Loucy (cell line): ENCODE results near the gene DNAH14.

Experiments
- H2AFZ ChIP-seq: fragments of 200-600 bp; sonication (generic); 2 replicates; pipeline ENCODE4 v1.6.0; 2016; ENCODE audit warnings: antibody characterized with exemption, mild to moderate bottlenecking, low read length, moderate library complexity
- H3F3A ChIP-seq: fragments of 200-600 bp; 2 replicates; pipeline ENCODE4 v1.6.0; 2016; ENCODE audit warnings: antibody characterized with exemption, low read depth, mild to moderate bottlenecking
- H3K27me3 ChIP-seq: fragments of 200-600 bp; sonication (generic); 2 replicates; pipeline ENCODE4 v1.6.1; 2014; ENCODE audit warnings: low read length, mild to moderate bottlenecking; ENCODE audit not compliant: insufficient read depth, poor library complexity, severe bottlenecking
- H3K36me3 ChIP-seq: fragments of 200-600 bp; sonication (generic); 2 replicates; pipeline ENCODE4 v1.6.1; 2016; ENCODE audit warnings: low read length; ENCODE audit not compliant: insufficient read depth
- H3K4me1 ChIP-seq: fragments of 200-600 bp; sonication (generic); 2 replicates; pipeline ENCODE4 v1.5.1; 2014; ENCODE audit warnings: low read length, mild to moderate bottlenecking; ENCODE audit not compliant: insufficient read depth, poor library complexity, severe bottlenecking
- H3K4me2 ChIP-seq: fragments of 200-600 bp; sonication (generic); 2 replicates; pipeline ENCODE4 v1.6.0; 2014; ENCODE audit warnings: antibody characterized with exemption, low read length, low read depth, mild to moderate bottlenecking; ENCODE audit not compliant: poor library complexity, severe bottlenecking
- H3K4me3 ChIP-seq: fragments of 200-600 bp; sonication (generic); 2 replicates; pipeline ENCODE4 v1.5.1; 2014; ENCODE audit warnings: low read length, mild to moderate bottlenecking, mixed read lengths; ENCODE audit not compliant: poor library complexity, severe bottlenecking
- H3K79me2 ChIP-seq: fragments of 200-600 bp; sonication (generic); 2 replicates; pipeline ENCODE4 v1.6.1; 2014; ENCODE audit warnings: low read length; ENCODE audit not compliant: insufficient read depth
- H3K9ac ChIP-seq: fragments of 200-600 bp; sonication (generic); 2 replicates; pipeline ENCODE4 v1.6.0; 2014; ENCODE audit warnings: mild to moderate bottlenecking, low read depth, low read length, moderate library complexity; ENCODE audit not compliant: poor library complexity, severe bottlenecking
- H3K9me2 ChIP-seq: fragments of 200-600 bp; sonication (generic); replicated peaks from 2 replicates; pipeline ENCODE4 v1.6.1; 2016; ENCODE audit warnings: low read depth, low read length, mixed read lengths
- H3K9me3 ChIP-seq: fragments of 200-600 bp; sonication (generic); 2 replicates; pipeline ENCODE4 v1.6.1; 2014; ENCODE audit warnings: mild to moderate bottlenecking, antibody characterized with exemption, low read length, low read depth; ENCODE audit not compliant: insufficient read depth
- H4K20me1 ChIP-seq: fragments of 200-600 bp; sonication (generic); 2 replicates; pipeline ENCODE4 v1.6.0; 2014; ENCODE audit warnings: antibody characterized with exemption, low read length, mild to moderate bottlenecking; ENCODE audit not compliant: insufficient read depth, poor library complexity, severe bottlenecking
- CTCF ChIP-seq: fragments of 200-600 bp; sonication (generic); conservative IDR thresholded peaks from 2 replicates; pipeline ENCODE4 v1.5.1; 2014; ENCODE audit warnings: mild to moderate bottlenecking, antibody characterized with exemption, low read length
- EZH2phosphoT487 ChIP-seq: fragments of 200-600 bp; IDR thresholded peaks from 2 replicates; pipeline ENCODE4 v1.6.1; 2018; ENCODE audit warnings: antibody characterized with exemption, mild to moderate bottlenecking, moderate library complexity, borderline replicate concordance

Gene DNAH14

GRCh38 chr1:225388372-225388771, 458.9 kb downstream of the DNAH14 start:
- no peak for TF ChIP-seq EZH2phosphoT487
- no peak for TF ChIP-seq CTCF
- Histone ChIP-seq H3K4me2 (no peak overlapping the region), H3K36me3 (no peaks in the 10 kb centered on the region), H2AFZ (no peak overlapping the region), H3K79me2 (no peaks in the 10 kb centered on the region), H4K20me1 (no peaks in the 10 kb centered on the region), H3K9me2 (no peaks in the 10 kb centered on the region), H3K9me3 (no peaks in the 10 kb centered on the region), H3K4me3 (no peak overlapping the region), H3K27me3 (no peaks in the 10 kb centered on the region), H3K4me1 (no peaks in the 10 kb centered on the region), H3F3A (no peaks in the 10 kb centered on the region), H3K9ac (no peak overlapping the region)

GRCh38 chr1:225389843-225390242, 460.4 kb downstream of the DNAH14 start:
- H3K9me3 ChIP-seq: no peaks in the 10 kb centered on the region
- no peaks in the 10 kb centered on the region for H3K9me2 ChIP-seq
- TF ChIP-seq CTCF (no peak), EZH2phosphoT487 (no peak)
- no peak overlapping the region for H3K9ac ChIP-seq
- no peaks in the 10 kb centered on the region for H4K20me1 ChIP-seq
- H3F3A ChIP-seq: no peaks in the 10 kb centered on the region
- H3K4me2 ChIP-seq: no peak overlapping the region
- no peaks in the 10 kb centered on the region for H3K79me2 ChIP-seq
- no peaks in the 10 kb centered on the region for H3K27me3 ChIP-seq
- no peaks in the 10 kb centered on the region for H3K4me1 ChIP-seq
- no peak overlapping the region for H3K4me3 ChIP-seq
- H2AFZ ChIP-seq: no peak overlapping the region
- no peaks in the 10 kb centered on the region for H3K36me3 ChIP-seq

- peaks cover 11% of the 10 kb centered on the region; the same call in 1 of the 2 replicates for H3K79me2 ChIP-seq
- no peak overlapping the region for H3K4me2 ChIP-seq
- no peak for TF ChIP-seq CTCF
- no peak for TF ChIP-seq EZH2phosphoT487
- H3K4me1 ChIP-seq: no peaks in the 10 kb centered on the region
- peaks cover under 1% of the 10 kb centered on the region for H4K20me1 ChIP-seq
- peaks cover 30% of the 10 kb centered on the region; the same call in 1 of the 2 replicates for H3K36me3 ChIP-seq
- H3F3A ChIP-seq: no peaks in the 10 kb centered on the region; the same call in 1 of the 2 replicates
- H2AFZ ChIP-seq: no peak overlapping the region
- H3K9me3 ChIP-seq: no peaks in the 10 kb centered on the region
- no peak overlapping the region for H3K9ac ChIP-seq
- no peak overlapping the region for H3K4me3 ChIP-seq
- no peaks in the 10 kb centered on the region for H3K9me2 ChIP-seq
- no peaks in the 10 kb centered on the region for H3K27me3 ChIP-seq
Observed at GRCh38 chr1:225396357-225396756, 466.9 kb downstream of the DNAH14 start.
